DOHH2 (cell line): ENCODE measurements around the gene THRSP.

Experiments used
- CTCF ChIP-seq: fragments of 200-600 bp; sonication (generic); IDR thresholded peaks from one replicate; pipeline ENCODE4 v1.5.1; 2014; ENCODE audit warnings: antibody characterized with exemption, mild to moderate bottlenecking, low read depth, low read length; ENCODE audit not compliant: poor library complexity, severe bottlenecking
- EZH2phosphoT487 ChIP-seq: fragments of 200-600 bp; sonication (generic); IDR thresholded peaks from 2 replicates; pipeline ENCODE4 v1.6.1; 2017; ENCODE audit warnings: borderline replicate concordance, mild to moderate bottlenecking, antibody characterized with exemption, low read length, moderate library complexity, mixed read lengths

DNA sequence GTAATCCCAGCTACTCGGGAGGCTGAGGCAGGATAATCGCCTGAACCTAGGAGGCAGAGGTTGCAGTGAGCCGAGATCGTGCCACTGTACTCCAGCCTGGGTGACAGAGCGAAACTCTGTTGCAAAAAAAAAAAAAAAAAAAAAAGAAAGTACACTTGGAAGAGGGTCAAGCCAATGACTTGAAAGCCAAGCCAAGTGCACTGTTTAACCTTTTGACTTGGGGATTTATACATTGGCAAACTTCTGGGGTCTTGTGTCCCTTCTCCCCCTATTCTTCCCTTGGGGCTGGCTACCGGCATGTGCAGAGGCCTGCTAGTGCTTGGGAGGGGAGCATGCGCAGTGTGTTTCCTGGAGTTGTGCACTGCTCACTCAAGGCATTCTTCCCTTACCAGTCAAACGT is 14.3 kb upstream of the THRSP start:
- TF ChIP-seq EZH2phosphoT487 (no peak), CTCF (no peak)
